NCI-H1092 (cell line): ENCODE data around the gene PPP1R13B.
"Not testable (repeated sequence)": the region's sequence is repeated elsewhere in the genome, so short reads cannot be mapped to it uniquely, and the experiment has no call there.

ENCODE experiments used
- DNase-seq: peaks from one replicate; lab custom pipeline; 2025; lab: John Stamatoyannopoulos, UW

PPP1R13B gene, protein sequence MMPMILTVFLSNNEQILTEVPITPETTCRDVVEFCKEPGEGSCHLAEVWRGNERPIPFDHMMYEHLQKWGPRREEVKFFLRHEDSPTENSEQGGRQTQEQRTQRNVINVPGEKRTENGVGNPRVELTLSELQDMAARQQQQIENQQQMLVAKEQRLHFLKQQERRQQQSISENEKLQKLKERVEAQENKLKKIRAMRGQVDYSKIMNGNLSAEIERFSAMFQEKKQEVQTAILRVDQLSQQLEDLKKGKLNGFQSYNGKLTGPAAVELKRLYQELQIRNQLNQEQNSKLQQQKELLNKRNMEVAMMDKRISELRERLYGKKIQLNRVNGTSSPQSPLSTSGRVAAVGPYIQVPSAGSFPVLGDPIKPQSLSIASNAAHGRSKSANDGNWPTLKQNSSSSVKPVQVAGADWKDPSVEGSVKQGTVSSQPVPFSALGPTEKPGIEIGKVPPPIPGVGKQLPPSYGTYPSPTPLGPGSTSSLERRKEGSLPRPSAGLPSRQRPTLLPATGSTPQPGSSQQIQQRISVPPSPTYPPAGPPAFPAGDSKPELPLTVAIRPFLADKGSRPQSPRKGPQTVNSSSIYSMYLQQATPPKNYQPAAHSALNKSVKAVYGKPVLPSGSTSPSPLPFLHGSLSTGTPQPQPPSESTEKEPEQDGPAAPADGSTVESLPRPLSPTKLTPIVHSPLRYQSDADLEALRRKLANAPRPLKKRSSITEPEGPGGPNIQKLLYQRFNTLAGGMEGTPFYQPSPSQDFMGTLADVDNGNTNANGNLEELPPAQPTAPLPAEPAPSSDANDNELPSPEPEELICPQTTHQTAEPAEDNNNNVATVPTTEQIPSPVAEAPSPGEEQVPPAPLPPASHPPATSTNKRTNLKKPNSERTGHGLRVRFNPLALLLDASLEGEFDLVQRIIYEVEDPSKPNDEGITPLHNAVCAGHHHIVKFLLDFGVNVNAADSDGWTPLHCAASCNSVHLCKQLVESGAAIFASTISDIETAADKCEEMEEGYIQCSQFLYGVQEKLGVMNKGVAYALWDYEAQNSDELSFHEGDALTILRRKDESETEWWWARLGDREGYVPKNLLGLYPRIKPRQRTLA

DNA sequence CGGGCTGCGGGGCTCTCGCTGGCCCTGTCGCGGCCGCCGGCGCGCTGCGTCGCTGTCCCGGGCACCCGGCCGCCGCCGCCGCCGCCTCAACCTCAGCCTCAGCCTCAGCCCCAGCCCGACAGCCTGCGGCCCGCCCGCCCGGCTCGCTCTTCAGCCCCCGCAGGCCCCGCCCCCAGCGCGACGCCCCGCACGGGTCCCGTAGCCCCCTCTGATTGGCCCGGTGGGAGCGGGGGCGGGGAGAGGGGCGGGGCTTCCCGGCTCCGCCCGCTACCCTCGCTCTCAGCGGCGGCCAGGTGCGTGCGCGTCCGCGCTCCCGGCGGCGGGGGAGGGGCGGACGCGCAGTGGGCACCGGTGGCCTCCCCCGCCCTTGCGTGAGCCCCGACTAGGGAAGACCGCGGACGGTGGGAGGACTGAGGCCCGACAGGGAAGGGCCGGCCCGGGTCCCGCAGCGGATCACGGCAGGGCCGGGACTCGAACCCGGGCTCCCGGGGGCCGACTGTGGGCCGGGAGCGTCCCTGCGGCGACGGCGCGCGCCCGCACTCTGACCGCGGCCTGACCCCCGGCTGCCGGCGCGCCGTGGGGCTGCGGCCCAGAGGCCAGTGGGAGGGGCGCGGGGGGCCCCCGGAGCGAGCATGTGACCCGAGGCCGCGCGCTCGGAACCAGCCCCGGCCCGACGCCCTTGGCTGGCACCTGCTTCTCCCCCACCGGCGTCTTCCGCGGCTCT lies at the start of gene PPP1R13B:
Gene PPP1R13B, minus strand, starts transcription at position 125 of the 724 bp plus-strand sequence. CDS start 268 bp downstream, outside the sequence.
- peak; percentile 86 for DNase-seq

DNA sequence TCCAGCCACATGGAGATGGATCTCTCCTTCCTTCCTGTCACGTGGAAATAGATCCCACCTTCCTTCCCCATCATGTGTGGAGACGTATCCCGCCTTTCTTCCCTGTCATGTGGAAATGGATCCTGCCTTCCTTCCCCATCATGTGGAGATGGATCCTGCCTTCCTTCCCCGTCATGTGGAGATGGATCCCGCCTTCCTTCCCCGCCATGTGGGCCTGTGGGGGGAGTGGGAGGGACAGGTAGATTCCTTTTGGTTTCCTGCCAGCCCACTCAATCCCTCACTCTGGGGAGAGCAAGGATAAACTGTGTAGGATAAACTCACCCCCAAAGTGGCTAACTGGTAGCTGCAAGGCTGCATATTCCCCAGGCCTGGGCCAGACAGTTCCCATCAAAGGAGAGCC lies 49.2 kb upstream of the PPP1R13B start:
- DNase-seq, result no peak

DNA sequence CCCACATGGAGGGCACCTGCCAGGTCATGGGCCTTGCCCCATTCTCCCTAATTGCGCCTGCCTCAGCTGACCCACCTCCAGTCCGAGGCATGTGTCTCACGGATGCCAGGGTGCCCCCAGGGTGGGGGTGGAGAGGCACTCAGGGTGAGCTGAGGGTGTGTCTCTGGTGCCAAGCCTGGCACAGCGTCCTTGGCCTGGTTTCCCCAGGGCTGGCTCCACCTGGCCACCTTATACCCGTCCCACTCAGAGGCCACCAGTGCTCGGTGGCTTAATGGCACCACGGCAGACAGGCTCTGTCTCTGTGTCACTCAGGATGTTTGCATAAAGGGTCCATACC lies 47.3 kb upstream of the PPP1R13B start:
- DNase-seq, result no peak

DNA sequence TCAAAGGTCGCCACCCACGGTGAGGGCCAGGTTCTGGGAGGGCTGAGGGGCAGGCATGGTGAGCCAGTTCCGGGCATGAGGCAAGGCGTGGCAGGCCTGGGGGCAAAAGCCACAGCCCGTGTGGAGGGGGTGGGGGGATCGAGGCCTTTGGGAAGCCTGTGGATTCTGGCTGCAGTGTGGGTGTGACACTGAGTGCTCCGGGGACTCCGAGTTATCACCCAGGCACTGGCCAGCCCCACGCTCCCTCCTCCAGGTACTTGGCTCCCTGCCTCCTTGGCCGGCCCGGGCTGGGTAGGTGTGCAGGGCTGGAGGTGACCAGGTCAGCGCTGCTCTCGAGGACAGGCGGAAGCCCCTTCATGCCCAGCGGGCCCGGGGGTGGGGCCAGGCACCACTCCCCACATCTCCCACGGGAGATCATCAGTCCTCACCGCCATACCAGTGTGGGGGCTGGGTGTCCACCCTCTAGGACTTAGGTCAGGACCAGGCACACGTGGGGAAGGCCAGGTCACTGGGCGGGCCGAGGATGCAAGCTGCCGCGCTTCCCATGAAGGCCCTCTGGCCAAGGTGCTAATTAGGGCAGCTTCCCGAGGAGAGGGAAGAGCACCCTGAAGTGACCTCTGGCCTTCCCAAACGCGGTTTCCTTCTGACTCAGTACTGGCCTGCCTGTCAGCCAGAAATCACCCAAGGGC lies 46.8 kb upstream of the PPP1R13B start:
- no peak for DNase-seq

DNA sequence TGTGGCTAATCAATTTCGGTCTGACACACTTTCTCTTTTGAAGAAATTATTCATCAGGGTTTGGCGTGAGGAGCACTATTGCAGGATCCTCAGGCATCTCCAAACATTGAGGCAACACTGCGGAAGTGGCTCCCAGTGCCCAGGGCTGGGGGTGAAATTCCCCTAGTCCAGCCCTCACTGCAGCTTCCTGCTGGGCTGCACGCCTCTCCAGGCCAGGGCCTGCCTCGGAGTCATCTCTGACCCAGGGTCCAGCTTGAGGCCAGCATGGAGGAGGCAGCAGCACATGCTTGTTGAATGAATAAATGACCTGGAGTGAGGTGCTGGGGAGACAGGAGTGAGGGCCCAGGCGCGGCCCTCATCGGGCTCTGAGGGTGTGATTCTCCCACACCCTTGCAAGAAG lies 44.9 kb upstream of the PPP1R13B start:
- DNase-seq, result no peak

DNA sequence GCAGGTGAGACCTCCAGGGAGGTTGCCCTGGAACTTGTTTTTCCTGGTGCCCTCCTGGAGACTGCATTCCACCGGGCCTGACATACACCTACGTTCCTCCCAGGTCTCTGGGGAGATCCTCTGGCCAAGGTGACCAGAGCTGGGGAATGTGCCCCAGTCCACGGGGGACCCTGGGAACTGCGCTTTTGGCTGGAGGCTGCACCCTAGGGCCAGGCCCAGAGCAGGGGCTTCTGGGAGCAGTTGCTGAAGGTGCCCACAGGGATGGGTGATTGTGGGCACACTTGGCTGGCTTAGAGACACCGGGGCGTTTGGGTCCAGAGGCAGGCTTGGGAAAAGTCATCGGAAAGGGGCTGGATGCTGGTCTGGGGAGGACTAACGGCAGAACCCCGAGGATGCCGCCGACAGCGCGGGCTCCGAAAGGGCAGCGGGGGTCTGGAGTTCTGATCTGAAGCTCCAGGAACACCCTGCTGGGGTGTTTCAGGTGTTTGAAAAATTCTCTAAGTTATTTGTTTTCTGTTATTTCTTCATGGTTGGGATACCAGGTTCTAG lies 44.4 kb upstream of the PPP1R13B start:
- no peak for DNase-seq

DNA sequence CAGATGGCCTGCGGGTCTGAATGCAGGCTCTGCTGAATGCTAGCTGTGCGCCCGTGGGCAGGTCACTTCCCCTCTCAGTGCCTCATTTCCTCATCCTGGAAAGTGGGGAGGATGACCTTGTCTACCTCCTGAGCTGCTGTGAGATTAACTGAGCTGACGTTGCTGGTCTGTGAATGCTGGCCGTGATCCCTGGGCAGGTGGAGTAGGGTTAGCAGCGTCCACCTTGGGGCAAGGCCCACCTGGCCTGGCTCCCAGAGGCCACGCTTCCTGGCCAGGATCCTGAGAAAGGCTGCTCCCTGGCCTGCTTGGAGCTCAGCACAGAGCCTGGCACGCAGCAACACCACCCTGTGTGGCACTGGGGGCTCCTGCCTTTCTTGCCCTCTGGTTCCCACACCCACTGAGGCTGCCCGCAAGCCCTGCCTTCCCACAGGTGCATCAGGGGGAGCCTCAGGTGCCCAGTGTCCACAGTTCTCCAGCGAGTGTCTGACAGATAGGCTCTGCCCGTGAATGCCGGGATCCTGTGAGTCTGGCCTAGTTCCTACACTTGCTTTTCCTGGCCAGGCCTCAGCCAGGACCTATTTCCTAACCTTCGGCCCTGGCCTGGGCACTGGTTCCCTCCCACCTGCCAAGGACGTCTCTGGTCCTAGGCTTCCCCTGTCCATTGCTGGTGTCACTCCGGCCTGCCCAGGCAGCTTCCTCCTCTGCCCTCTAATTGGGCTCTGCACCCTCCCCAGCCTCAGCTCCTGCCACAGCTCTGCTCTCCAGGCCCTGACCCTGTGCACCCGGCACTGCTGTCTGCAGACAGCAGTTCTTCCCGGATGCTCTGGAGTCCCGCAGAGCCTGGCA lies 43.7 kb upstream of the PPP1R13B start:
- no peak for DNase-seq

DNA sequence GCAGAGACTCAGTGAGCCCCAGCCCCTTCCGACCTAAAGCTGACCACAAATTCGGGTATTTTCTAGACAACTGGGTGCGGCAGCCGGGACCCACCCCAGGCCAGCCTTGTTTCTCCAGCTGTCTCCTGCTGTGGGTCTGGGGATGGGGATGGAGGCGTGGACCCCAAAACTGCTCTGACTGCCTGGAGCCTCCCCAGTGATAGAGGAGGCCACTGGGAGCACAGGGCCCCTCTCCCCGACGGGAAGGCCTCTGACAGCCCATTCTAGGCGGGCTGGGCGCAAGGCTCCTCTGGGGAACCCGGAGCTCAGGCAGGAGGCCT lies 42.6 kb upstream of the PPP1R13B start:
- no peak for DNase-seq

DNA sequence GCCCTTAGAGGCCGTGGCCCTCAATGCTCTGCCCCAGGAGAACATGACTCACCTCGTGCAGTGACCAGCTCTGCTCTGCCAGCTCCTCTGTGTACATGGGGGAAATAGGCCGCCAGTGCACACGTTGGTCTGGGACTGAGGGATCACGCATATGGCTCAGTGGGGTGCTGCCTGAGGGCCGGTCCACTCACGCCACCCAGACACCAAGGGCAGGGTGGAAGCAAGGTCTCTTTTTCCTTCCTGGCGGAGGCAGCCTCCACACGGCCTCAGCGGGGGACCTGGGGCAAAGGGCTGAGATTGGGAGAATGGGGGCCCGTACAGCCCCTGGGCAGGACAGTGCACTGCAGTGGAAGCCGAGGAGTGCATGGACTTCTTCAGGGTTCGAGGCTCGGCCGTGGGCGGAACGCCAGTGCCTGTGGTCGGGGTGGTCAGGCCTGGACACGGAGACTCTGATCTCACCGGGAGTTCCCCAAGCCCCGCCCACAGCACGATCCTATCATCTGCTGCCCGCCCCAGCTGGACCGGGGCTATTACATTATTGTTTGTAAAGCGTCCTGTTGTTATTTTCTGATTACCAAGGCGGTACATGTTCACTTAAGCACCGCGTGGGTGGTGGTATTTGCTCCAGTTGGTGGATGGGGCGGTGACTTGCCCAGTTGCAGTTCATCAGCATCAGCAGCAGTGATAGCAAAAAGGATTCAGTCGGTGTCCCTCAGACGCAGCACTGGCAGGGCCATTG lies 42.1 kb upstream of the PPP1R13B start:
- no peak for DNase-seq

DNA sequence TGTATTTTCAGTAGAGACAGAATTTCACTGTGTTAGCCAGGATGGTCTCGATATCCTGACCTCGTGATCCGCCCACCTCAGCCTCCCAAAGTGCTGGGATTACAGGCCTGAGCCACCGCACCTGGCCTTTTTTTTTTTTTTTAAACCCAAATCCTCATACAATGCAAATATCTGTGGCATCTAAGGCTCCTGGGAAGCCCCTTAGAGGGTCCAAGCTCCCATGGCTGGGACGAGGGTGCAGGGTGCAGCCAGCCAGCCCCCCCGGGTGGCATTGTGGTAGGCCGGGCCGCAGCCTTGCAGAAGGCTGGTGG lies 41.6 kb upstream of the PPP1R13B start:
- not testable (repeated sequence) for DNase-seq

DNA sequence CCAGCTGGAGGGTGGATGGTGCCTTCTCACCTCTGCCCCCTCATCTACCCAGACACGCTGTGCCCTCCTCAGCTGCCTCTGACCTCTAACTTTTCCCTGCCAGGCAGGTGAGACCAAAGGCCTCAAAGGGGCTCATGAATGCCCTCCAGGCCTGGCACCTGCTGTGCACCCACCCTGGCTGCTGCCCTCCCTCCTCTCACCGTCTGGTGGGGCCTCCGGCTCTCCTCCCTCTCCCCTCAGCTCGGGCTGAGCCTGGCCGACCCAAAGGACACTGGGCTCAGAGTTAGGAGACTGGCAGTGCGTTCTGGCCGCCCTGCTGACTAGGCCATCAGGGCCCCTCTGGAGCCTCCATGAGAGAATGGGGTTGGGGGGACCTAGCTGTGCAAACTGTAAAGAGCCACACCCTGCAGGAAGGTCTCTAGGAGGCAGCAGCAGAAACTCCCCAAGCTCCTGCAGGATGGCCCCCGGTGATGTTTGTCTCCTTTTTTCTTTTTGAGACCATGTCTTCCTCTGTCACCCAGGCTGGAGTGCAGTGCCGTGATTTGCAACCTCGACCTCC lies 40.3 kb upstream of the PPP1R13B start:
- no peak for DNase-seq

DNA sequence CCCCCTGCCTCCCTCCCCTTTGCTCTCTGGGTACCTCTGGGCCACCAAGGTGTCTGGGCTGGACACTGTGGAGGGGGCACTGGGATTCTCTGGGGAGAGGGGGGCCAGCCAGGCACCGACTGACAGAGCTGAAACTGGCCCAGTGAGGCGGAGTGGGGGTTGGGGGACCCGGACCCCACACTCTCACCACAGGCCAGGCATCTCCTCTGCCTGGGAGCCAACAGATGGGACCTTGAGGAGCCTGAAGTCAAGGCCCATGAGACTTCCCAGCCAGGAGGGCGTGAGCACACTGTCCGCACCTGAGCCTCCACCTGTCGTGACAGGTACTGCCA lies 39.8 kb upstream of the PPP1R13B start:
- DNase-seq, result no peak

DNA sequence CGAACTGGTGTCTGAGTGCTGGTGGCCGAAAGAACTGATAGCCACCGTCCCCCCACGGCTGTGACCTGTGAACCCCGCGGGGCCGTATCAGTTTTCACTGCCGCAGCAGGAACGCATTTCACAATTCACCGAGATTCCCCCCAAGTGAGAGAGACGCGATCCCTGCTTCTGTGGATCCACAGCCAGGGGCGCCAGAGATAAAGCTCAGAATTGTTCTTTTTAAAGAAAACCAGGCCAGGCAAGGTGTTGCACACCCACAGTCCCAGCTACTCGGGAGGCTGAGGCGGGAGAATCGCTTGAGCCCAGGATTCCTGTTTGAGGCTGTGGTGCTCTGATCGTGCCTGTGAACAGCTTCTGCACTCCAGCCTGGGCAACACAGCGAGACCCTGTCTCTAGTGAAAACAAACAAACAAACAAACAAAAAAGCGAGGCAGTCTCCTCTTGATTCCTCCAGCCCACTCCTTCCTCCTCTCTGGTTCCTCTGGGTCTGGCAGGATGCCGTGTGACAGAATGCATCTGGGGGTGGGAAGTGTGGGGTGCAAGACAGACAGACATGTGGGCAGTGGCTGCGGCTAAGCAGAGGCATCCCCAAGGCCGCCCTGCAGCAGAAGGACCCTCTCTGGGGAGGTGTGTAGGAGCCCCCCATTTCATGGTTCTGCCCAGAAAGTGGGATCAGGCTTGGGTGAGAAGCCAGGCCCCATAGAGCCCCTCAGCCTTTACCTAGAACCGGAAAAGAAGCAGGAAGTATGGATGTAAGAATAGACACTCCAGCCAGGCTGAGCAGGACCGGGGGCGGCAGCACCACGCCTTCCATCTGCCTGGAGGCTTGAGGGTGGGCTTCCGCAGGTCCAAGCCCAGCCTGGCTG lies 39.2 kb upstream of the PPP1R13B start:
- DNase-seq, result no peak

DNA sequence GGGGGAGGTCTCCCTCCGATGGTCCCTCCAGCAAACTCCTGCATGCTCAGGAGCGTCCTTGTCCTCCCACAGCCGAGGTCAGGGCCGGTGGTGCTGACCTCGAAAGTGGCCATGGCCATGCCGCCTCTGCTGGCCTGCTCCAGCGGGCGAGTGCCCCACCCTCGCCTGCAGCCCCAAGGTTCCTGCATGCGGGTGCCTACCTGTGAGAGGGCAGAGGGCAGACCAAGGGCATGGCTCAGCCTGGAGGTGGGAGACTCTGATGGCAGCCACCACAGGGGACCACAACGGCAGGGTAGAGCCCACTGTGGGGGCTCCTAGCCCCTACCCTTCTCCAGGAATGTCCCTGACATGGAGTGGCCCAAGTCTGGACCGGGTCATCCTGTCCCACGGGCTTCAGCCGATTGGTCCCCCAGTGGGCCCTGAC lies 38.1 kb upstream of the PPP1R13B start:
- DNase-seq, result no peak

DNA sequence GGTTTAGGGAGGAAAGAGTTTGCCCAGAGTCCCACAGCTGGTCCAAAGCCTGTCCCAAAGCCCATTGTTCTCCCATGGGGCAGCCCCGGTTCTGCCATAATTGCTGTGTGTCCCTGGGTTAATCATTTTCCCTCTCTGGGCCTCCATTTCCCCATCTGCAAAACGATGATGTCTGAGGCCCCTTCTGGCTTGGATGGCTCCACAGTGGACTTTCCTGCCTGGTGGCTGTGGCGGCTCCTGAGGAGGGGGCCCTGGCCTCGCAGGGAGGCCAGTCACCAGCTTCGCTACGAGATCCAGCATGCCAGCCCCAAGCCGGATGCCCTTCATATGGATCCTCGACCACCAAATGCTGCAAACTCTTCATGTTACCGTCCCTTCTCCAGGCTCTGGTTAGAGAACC lies 37.5 kb upstream of the PPP1R13B start:
- DNase-seq, result no peak

DNA sequence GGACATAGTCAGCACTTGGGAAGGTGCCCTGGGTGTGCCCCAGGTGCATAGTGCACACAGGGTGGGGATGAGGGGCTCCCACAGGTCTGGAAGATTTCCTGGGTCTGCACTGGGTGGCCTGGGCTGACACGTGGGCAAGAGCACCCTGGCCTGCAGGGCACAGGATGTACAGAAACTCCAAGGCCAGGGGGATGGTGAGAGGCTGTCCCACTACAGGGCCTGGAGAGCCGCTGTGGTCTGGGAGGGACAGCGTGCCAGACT lies 35.8 kb upstream of the PPP1R13B start:
- no peak for DNase-seq

DNA sequence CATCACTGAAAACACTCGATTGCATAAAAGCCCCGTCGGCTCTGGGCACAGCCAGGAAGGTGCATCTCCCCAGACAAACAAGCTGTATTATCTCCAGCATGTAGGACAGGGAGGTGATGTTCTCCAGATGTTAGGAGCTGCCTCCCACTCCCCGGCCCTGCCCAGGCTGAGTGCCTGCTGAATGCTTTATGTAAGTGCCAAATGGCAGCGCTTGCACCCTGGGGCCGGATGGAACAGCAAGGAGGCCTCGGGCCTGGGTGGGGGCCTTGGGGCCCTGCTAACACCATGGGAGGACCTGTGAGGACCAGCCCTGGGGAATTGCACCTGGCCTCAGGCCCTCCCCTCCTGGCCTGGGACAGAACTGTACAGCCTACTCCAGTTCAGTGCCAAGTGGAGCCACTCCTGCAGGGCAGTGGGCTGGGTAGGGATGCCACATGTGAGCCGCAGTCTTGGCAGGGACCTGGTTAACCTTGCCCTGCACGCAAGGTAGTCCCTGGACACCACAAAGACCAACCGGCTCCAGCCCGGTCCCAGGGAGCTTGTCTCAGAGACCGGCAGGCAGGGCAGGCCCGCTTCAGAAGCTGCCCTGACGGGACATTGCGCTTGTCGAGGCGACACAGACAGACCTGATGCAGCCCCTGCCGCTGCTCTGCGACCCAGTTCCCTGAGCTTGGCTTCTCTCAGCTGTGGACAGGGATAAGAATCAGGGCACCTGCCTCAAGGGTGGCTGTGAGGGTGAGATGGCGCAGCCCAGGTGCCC lies 35.3 kb upstream of the PPP1R13B start:
- no peak for DNase-seq
